Activated naive CD8-positive, alpha-beta T cell treated with anti-CD3 and anti-CD28 coated beads for 36 hours (primary cell): Measurements from ENCODE around the gene SVEP1. TPM values are rescaled to one million over a fixed set of nuclear protein-coding genes. Genes with fewer than 3 reads are reported as not detected.

Experiments used
- DNase-seq: peaks from one replicate; pipeline ENCODE4 v3.0.0; 2021
- H3K27ac Mint-ChIP-seq: one replicate; pipeline ENCODE4 v1.8.0; 2022; ENCODE audit warnings: mild to moderate bottlenecking, moderate library complexity, mixed read lengths
- H3K27me3 Mint-ChIP-seq: one replicate; pipeline ENCODE4 v1.8.0; 2022; ENCODE audit warnings: mild to moderate bottlenecking, mixed read lengths
- H3K36me3 Mint-ChIP-seq: one replicate; pipeline ENCODE4 v1.8.0; 2021; ENCODE audit warnings: mild to moderate bottlenecking, mixed read lengths
- H3K4me1 Mint-ChIP-seq: one replicate; pipeline ENCODE4 v1.8.0; 2021; ENCODE audit warnings: mixed read lengths
- H3K4me3 Mint-ChIP-seq: one replicate; pipeline ENCODE4 v1.8.0; 2022; ENCODE audit warnings: mild to moderate bottlenecking, moderate library complexity, mixed read lengths
- H3K9me3 Mint-ChIP-seq: one replicate; pipeline ENCODE4 v1.8.0; 2022; ENCODE audit warnings: mixed read lengths
- total RNA-seq, 2 experiments: library from RNA; stranded (reverse); gene quantifications; one replicate each; pipeline ENCODE4 v1.2.3, GENCODE V29; 2021

The SVEP1 gene
- total RNA-seq, 2 experiments from 2014 or later: not detected

- no peak for DNase-seq
- no peaks in the 10 kb centered on the region for H3K27me3 Mint-ChIP-seq
- H3K4me3 Mint-ChIP-seq: no peak overlapping the region
- no peak overlapping the region for H3K27ac Mint-ChIP-seq
- peaks cover 2% of the 10 kb centered on the region for H3K9me3 Mint-ChIP-seq
- H3K36me3 Mint-ChIP-seq: no peaks in the 10 kb centered on the region
- no peaks in the 10 kb centered on the region for H3K4me1 Mint-ChIP-seq
Measured at GRCh38 chr9:110520120-110520701, 59.3 kb downstream of the SVEP1 start.

- H3K4me1 Mint-ChIP-seq: no peaks in the 10 kb centered on the region
- no peaks in the 10 kb centered on the region for H3K36me3 Mint-ChIP-seq
- H3K9me3 Mint-ChIP-seq: peaks cover 2% of the 10 kb centered on the region
- no peak overlapping the region for H3K4me3 Mint-ChIP-seq
- DNase-seq: no peak
- H3K27ac Mint-ChIP-seq: no peak overlapping the region
- peaks cover 1% of the 10 kb centered on the region for H3K27me3 Mint-ChIP-seq
Measured at GRCh38 chr9:110517483-110517882, 62.1 kb downstream of the SVEP1 start.

- DNase-seq: no peak
- no peaks in the 10 kb centered on the region for H3K9me3 Mint-ChIP-seq
- H3K27ac Mint-ChIP-seq: no peak overlapping the region
- no peak overlapping the region for H3K4me3 Mint-ChIP-seq
- no peaks in the 10 kb centered on the region for H3K36me3 Mint-ChIP-seq
- peaks cover 13% of the 10 kb centered on the region for H3K27me3 Mint-ChIP-seq
- no peaks in the 10 kb centered on the region for H3K4me1 Mint-ChIP-seq
Measured at GRCh38 chr9:110514897-110515296, 64.6 kb downstream of the SVEP1 start.

- Mint-ChIP-seq H3K36me3 (no peaks in the 10 kb centered on the region), H3K27me3 (peaks cover 13% of the 10 kb centered on the region), H3K9me3 (no peaks in the 10 kb centered on the region), H3K4me3 (no peak overlapping the region), H3K4me1 (no peaks in the 10 kb centered on the region), H3K27ac (no peak overlapping the region)
- no peak for DNase-seq
Measured at GRCh38 chr9:110512817-110513216, 66.7 kb downstream of the SVEP1 start.

- no peak for DNase-seq
- Mint-ChIP-seq H3K4me1 (no peaks in the 10 kb centered on the region), H3K4me3 (no peak overlapping the region), H3K9me3 (peaks cover 1% of the 10 kb centered on the region), H3K36me3 (no peaks in the 10 kb centered on the region), H3K27ac (no peak overlapping the region), H3K27me3 (peaks cover 24% of the 10 kb centered on the region)
Measured at GRCh38 chr9:110509792-110510191, 69.7 kb downstream of the SVEP1 start.

GRCh38 chr9:110502842-110503241, 76.7 kb downstream of the SVEP1 start:
- DNase-seq: no peak
- no peaks in the 10 kb centered on the region for H3K4me1 Mint-ChIP-seq
- peaks cover 11% of the 10 kb centered on the region for H3K27me3 Mint-ChIP-seq
- no peak overlapping the region for H3K4me3 Mint-ChIP-seq
- no peak overlapping the region for H3K27ac Mint-ChIP-seq
- H3K36me3 Mint-ChIP-seq: no peaks in the 10 kb centered on the region
- H3K9me3 Mint-ChIP-seq: peaks cover 1% of the 10 kb centered on the region

- Mint-ChIP-seq H3K9me3 (no peaks in the 10 kb centered on the region), H3K27me3 (no peaks in the 10 kb centered on the region), H3K27ac (no peak overlapping the region), H3K4me1 (no peaks in the 10 kb centered on the region), H3K4me3 (no peak overlapping the region), H3K36me3 (no peaks in the 10 kb centered on the region)
- DNase-seq: no peak
Measured at GRCh38 chr9:110499608-110500007, 79.9 kb downstream of the SVEP1 start.

- Mint-ChIP-seq H3K27me3 (peaks cover 6% of the 10 kb centered on the region), H3K4me1 (no peaks in the 10 kb centered on the region), H3K9me3 (peaks cover 2% of the 10 kb centered on the region), H3K36me3 (no peaks in the 10 kb centered on the region), H3K4me3 (no peak overlapping the region), H3K27ac (no peak overlapping the region)
- DNase-seq: no peak
Measured at GRCh38 chr9:110487196-110487595, 92.3 kb downstream of the SVEP1 start.

- Mint-ChIP-seq H3K9me3 (peaks cover 2% of the 10 kb centered on the region), H3K27ac (no peak overlapping the region), H3K4me3 (no peak overlapping the region), H3K36me3 (no peaks in the 10 kb centered on the region), H3K4me1 (no peaks in the 10 kb centered on the region), H3K27me3 (peaks cover 6% of the 10 kb centered on the region)
- no peak for DNase-seq
Measured at GRCh38 chr9:110486218-110486617, 93.3 kb downstream of the SVEP1 start.

- no peak for DNase-seq
- Mint-ChIP-seq H3K36me3 (no peaks in the 10 kb centered on the region), H3K4me1 (no peaks in the 10 kb centered on the region), H3K9me3 (no peaks in the 10 kb centered on the region), H3K27ac (no peak overlapping the region), H3K4me3 (no peak overlapping the region), H3K27me3 (no peaks in the 10 kb centered on the region)
Measured at GRCh38 chr9:110479481-110479880, 100.1 kb downstream of the SVEP1 start.

- H3K27me3 Mint-ChIP-seq: no peaks in the 10 kb centered on the region
- H3K4me3 Mint-ChIP-seq: no peak overlapping the region
- H3K4me1 Mint-ChIP-seq: no peaks in the 10 kb centered on the region
Measured at GRCh38 chr9:110476251-110476650, 103.3 kb downstream of the SVEP1 start.

GRCh38 chr9:110472111-110472510, 107.4 kb downstream of the SVEP1 start:
- Mint-ChIP-seq H3K4me3 (no peak overlapping the region), H3K27me3 (no peaks in the 10 kb centered on the region), H3K9me3 (no peaks in the 10 kb centered on the region), H3K36me3 (no peaks in the 10 kb centered on the region), H3K27ac (no peak overlapping the region), H3K4me1 (no peaks in the 10 kb centered on the region)
- no peak for DNase-seq

More at GRCh38 chr9:110476251-110476650, 103.3 kb downstream of the SVEP1 start:
- DNase-seq: no peak
- Mint-ChIP-seq H3K36me3 (no peaks in the 10 kb centered on the region), H3K9me3 (no peaks in the 10 kb centered on the region), H3K27ac (no peak overlapping the region)

- Mint-ChIP-seq H3K27me3 (no peaks in the 10 kb centered on the region), H3K4me3 (no peak overlapping the region), H3K4me1 (no peaks in the 10 kb centered on the region), H3K9me3 (no peaks in the 10 kb centered on the region), H3K36me3 (no peaks in the 10 kb centered on the region), H3K27ac (no peak overlapping the region)
- DNase-seq: no peak
Measured at GRCh38 chr9:110468950-110469349, 110.6 kb downstream of the SVEP1 start.

GRCh38 chr9:110465190-110465589, 114.4 kb downstream of the SVEP1 start:
- no peaks in the 10 kb centered on the region for H3K27me3 Mint-ChIP-seq
- no peak for DNase-seq
- no peaks in the 10 kb centered on the region for H3K36me3 Mint-ChIP-seq
- no peak overlapping the region for H3K27ac Mint-ChIP-seq
- H3K4me1 Mint-ChIP-seq: no peaks in the 10 kb centered on the region
- H3K4me3 Mint-ChIP-seq: no peak overlapping the region
- H3K9me3 Mint-ChIP-seq: no peaks in the 10 kb centered on the region

GRCh38 chr9:110464321-110464720, 115.2 kb downstream of the SVEP1 start:
- Mint-ChIP-seq H3K27ac (no peak overlapping the region), H3K27me3 (no peaks in the 10 kb centered on the region), H3K4me3 (no peak overlapping the region), H3K36me3 (no peaks in the 10 kb centered on the region), H3K4me1 (no peaks in the 10 kb centered on the region), H3K9me3 (no peaks in the 10 kb centered on the region)
- no peak for DNase-seq

GRCh38 chr9:110463499-110463898, 116.0 kb downstream of the SVEP1 start:
- no peaks in the 10 kb centered on the region for H3K27me3 Mint-ChIP-seq
- no peak overlapping the region for H3K4me3 Mint-ChIP-seq
- H3K9me3 Mint-ChIP-seq: no peaks in the 10 kb centered on the region
- no peak overlapping the region for H3K27ac Mint-ChIP-seq
- no peaks in the 10 kb centered on the region for H3K4me1 Mint-ChIP-seq
- no peak for DNase-seq
- no peaks in the 10 kb centered on the region for H3K36me3 Mint-ChIP-seq
